ENCODE results near the gene CALU. TPM values are rescaled to one million over a fixed set of nuclear protein-coding genes. Genes with fewer than 3 reads are reported as not detected.

Gene CALU
- total RNA-seq, 1 experiment from 2014 or later, result 168 TPM

- no peak overlapping the region for H4K91ac ChIP-seq (ENCODE audit: insufficient read length, low read depth, low read length)
- WGBS (ENCODE audit: extremely low coverage, insufficient read length, low lambda C conversion rate), result no CpG with 5 or more reads among the region's 7 CpGs
- peaks cover 8% of the 10 kb centered on the region for H3K23me2 ChIP-seq (ENCODE audit: insufficient read length, low read depth, low read length, poor library complexity, severe bottlenecking)
- H3K79me1 ChIP-seq (ENCODE audit: insufficient read depth, low read depth, low read length, poor library complexity, severe bottlenecking), result peaks cover 15% of the 10 kb centered on the region
- H2BK120ac ChIP-seq (ENCODE audit: low read depth, low read length, poor library complexity, severe bottlenecking), result no peak overlapping the region
- H3K9me3 ChIP-seq (ENCODE audit: control insufficient read depth, low read depth, low read length), result no peaks in the 10 kb centered on the region
- no peaks in the 10 kb centered on the region for H4K20me1 ChIP-seq (ENCODE audit: control insufficient read depth, insufficient read depth, insufficient read length)
- TF ChIP-seq, protein P1, sequence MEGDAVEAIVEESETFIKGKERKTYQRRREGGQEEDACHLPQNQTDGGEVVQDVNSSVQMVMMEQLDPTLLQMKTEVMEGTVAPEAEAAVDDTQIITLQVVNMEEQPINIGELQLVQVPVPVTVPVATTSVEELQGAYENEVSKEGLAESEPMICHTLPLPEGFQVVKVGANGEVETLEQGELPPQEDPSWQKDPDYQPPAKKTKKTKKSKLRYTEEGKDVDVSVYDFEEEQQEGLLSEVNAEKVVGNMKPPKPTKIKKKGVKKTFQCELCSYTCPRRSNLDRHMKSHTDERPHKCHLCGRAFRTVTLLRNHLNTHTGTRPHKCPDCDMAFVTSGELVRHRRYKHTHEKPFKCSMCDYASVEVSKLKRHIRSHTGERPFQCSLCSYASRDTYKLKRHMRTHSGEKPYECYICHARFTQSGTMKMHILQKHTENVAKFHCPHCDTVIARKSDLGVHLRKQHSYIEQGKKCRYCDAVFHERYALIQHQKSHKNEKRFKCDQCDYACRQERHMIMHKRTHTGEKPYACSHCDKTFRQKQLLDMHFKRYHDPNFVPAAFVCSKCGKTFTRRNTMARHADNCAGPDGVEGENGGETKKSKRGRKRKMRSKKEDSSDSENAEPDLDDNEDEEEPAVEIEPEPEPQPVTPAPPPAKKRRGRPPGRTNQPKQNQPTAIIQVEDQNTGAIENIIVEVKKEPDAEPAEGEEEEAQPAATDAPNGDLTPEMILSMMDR (conservative IDR thresholded peaks at IDR 0.05), result no peak
- H3K4ac ChIP-seq (ENCODE audit: low read depth, low read length), result no peak overlapping the region
- no peak overlapping the region for H4K5ac ChIP-seq (ENCODE audit: insufficient read length, low read depth, low read length)
- H3K4me1 Mint-ChIP-seq, result peaks cover 31 to 35% of the 10 kb centered on the region in 2 experiments
- H3K23ac ChIP-seq (ENCODE audit: insufficient read length, low read depth, low read length), result no peak overlapping the region
- no peaks in the 10 kb centered on the region for H3K27me3 ChIP-seq (ENCODE audit: insufficient read depth, low read length)
- no peak overlapping the region; a peak in 1 of 5 replicates for H3K4me3 Mint-ChIP-seq
- H3K4me2 ChIP-seq (ENCODE audit: insufficient read depth, insufficient read length, low read length), result no peak overlapping the region
- H2BK15ac ChIP-seq (ENCODE audit: low read depth, low read length), result no peak overlapping the region
- no peak overlapping the region for H2BK20ac ChIP-seq (ENCODE audit: low read depth, low read length, poor library complexity, severe bottlenecking)
- no peak for DNase-seq
- peaks cover 59% of the 10 kb centered on the region for H3K79me2 ChIP-seq (ENCODE audit: insufficient read depth, low read length)
- H4K8ac ChIP-seq (replicated peaks; ENCODE audit: insufficient read length, low read depth, low read length), result no peak overlapping the region
- H3T11ph ChIP-seq (ENCODE audit: low read length), result no peak overlapping the region
- H2BK12ac ChIP-seq (ENCODE audit: insufficient read length, low read depth, low read length), result no peak overlapping the region
- no peak overlapping the region for H2BK5ac ChIP-seq (ENCODE audit: insufficient read length, low read length)
- H3K18ac ChIP-seq (ENCODE audit: insufficient read length, low read depth, low read length), result no peak overlapping the region
- no peaks in the 10 kb centered on the region for H3K9me3 Mint-ChIP-seq
- H2AK5ac ChIP-seq (ENCODE audit: insufficient read length, low read length), result no peak overlapping the region
- H3K27me3 Mint-ChIP-seq (ENCODE audit: low read depth), result no peaks in the 10 kb centered on the region
- no peaks in the 10 kb centered on the region; the same call in 1 of the 2 replicates for H3K4me1 ChIP-seq (ENCODE audit: insufficient read depth, low read length)
- no peak overlapping the region for H3K9ac ChIP-seq (ENCODE audit: extremely low read depth, insufficient read length, low read length)
- H3K14ac ChIP-seq (ENCODE audit: insufficient read depth, low read length), result no peak overlapping the region
- H3K56ac ChIP-seq (ENCODE audit: insufficient read length, low read depth, low read length), result no peak overlapping the region
- H3K27ac ChIP-seq (ENCODE audit: insufficient read length, low read depth, low read length), result no peak overlapping the region
- H2AFZ ChIP-seq (ENCODE audit: low read length), result no peak overlapping the region
- peaks cover 0 to 19% (median 18%) of the 10 kb centered on the region in 3 experiments; a peak in 5 of 7 replicates for H3K36me3 Mint-ChIP-seq (ENCODE audit: insufficient read depth in 1 of 3, low read depth in 3 of 3)
- 0 out of 7 replicates have a peak overlapping the region, but pooled peaks of 1 of the 3 experiments have one; percentile 34 for H3K27ac Mint-ChIP-seq
Observed at GRCh38 chr7:128743112-128743772, 4.1 kb downstream of the CALU start.

Measured in H9 (cell line).